Measurements from ENCODE around the gene LPP. TPM values are rescaled to one million over a fixed set of nuclear protein-coding genes. Genes with fewer than 3 reads are reported as not detected.

The LPP gene
- total RNA-seq, 4 donors from 2014 or later = 207 to 592 (median 406) TPM

- Histone ChIP-seq H3K27ac (peak overlapping the region; percentile 53 to 68 (median 59)), H3K4me3 (no peak overlapping the region), H3K9me3 (no peaks in the 10 kb centered on the region), H3K4me1 (peaks cover 18 to 77% (median 53%) of the 10 kb centered on the region in 4 donors), H3K27me3 (no peaks in the 10 kb centered on the region), H3K36me3 (no peaks in the 10 kb centered on the region)
- WGBS, 2 donors (ENCODE audit: low coverage in 1 of 2) = 30 to 45% methylated on average over 7 to 8 of the region's 8 CpGs
- peak; percentile 35 for DNase-seq
- no peak for TF ChIP-seq CTCF (IDR thresholded peaks at IDR 0.05)
- TF ChIP-seq POLR2A (IDR thresholded peaks at IDR 0.05) = no peak
- TF ChIP-seq EP300 (IDR thresholded peaks at IDR 0.05; ENCODE audit: low read depth) = no peak
- TF ChIP-seq POLR2AphosphoS5 (IDR thresholded peaks at IDR 0.05) = no peak
- in situ Hi-C loops (cut with MboI; ENCODE audit: low pct_ligation_motif_present in 1 of 4, low pct_unique_long_range_greater_than_20kb in 1 of 4, low sequenced_read_pairs in 3 of 4) (no loop called here), intact Hi-C loops (cut with DNase I; ENCODE audit: low total_unique reads) (no loop called here)
Observed at GRCh38 chr3:188248036-188248561, 94.1 kb downstream of the LPP start.

GRCh38 chr3:188253123-188253793, 99.3 kb downstream of the LPP start:
- peak in 1 of 3 donors; percentile 5 for TF ChIP-seq POLR2AphosphoS5 (IDR thresholded peaks at IDR 0.05)
- TF ChIP-seq POLR2A (IDR thresholded peaks at IDR 0.05) = no peak
- intact Hi-C loops (cut with DNase I; ENCODE audit: low total_unique reads) (no loop called here), in situ Hi-C loops (cut with MboI; ENCODE audit: low pct_ligation_motif_present in 1 of 4, low pct_unique_long_range_greater_than_20kb in 1 of 4, low sequenced_read_pairs in 3 of 4) (no loop called here)

GRCh38 chr3:188253800-188254452, 100.0 kb downstream of the LPP start:
- H3K27me3 ChIP-seq = no peaks in the 10 kb centered on the region
- in situ Hi-C loops (cut with MboI; ENCODE audit: low pct_ligation_motif_present in 1 of 4, low pct_unique_long_range_greater_than_20kb in 1 of 4, low sequenced_read_pairs in 3 of 4) (no loop called here), intact Hi-C loops (cut with DNase I; ENCODE audit: low total_unique reads) (no loop called here)
- peaks cover 35 to 71% (median 46%) of the 10 kb centered on the region in 4 donors for H3K4me1 ChIP-seq
- WGBS, 2 donors (ENCODE audit: low coverage in 1 of 2) = 50 to 67% methylated on average over 1 to 2 of the region's 2 CpGs
- peak overlapping the region; percentile 39 to 85 (median 72) for H3K27ac ChIP-seq
- no peaks in the 10 kb centered on the region for H3K9me3 ChIP-seq
- peak overlapping the region in 1 of 4 donors; percentile 1 for H3K4me3 ChIP-seq
- no peaks in the 10 kb centered on the region for H3K36me3 ChIP-seq
- no peak for DNase-seq
- TF ChIP-seq EP300 (IDR thresholded peaks at IDR 0.05; ENCODE audit: low read depth) (no peak), POLR2A (IDR thresholded peaks at IDR 0.05) (no peak), CTCF (IDR thresholded peaks at IDR 0.05) (no peak), POLR2AphosphoS5 (IDR thresholded peaks at IDR 0.05) (no peak)

More at GRCh38 chr3:188253123-188253793, 99.3 kb downstream of the LPP start:
- Histone ChIP-seq H3K27me3 (no peaks in the 10 kb centered on the region), H3K4me1 (peaks cover 35 to 71% (median 47%) of the 10 kb centered on the region in 4 donors), H3K9me3 (no peaks in the 10 kb centered on the region), H3K4me3 (peak overlapping the region in 1 of 4 donors; percentile 1), H3K36me3 (no peaks in the 10 kb centered on the region), H3K27ac (peak overlapping the region; percentile 39 to 85 (median 72))
- DNase-seq = no peak
- WGBS, 2 donors (ENCODE audit: low coverage in 1 of 2) = 51 to 58% methylated on average over 5 of the region's 5 CpGs

- Histone ChIP-seq H3K9me3 (no peaks in the 10 kb centered on the region), H3K27me3 (no peaks in the 10 kb centered on the region), H3K27ac (peak overlapping the region; percentile 39 to 85 (median 72)), H3K4me1 (peaks cover 30 to 71% (median 50%) of the 10 kb centered on the region in 4 donors), H3K36me3 (no peaks in the 10 kb centered on the region), H3K4me3 (no peak overlapping the region)
- DNase-seq = no peak
- 67 to 75% methylated on average over 5 of the region's 5 CpGs for WGBS, 2 donors (ENCODE audit: low coverage in 1 of 2)
- TF ChIP-seq POLR2A (IDR thresholded peaks at IDR 0.05) (no peak), EP300 (IDR thresholded peaks at IDR 0.05; ENCODE audit: low read depth) (no peak), POLR2AphosphoS5 (IDR thresholded peaks at IDR 0.05) (no peak)
- intact Hi-C loops (cut with DNase I; ENCODE audit: low total_unique reads) = no loop called here
- in situ Hi-C loops (cut with MboI; ENCODE audit: low pct_ligation_motif_present in 1 of 4, low pct_unique_long_range_greater_than_20kb in 1 of 4, low sequenced_read_pairs in 3 of 4) = no loop called here
Observed at GRCh38 chr3:188254520-188255070, 100.6 kb downstream of the LPP start.

- in situ Hi-C loops (cut with MboI; ENCODE audit: low pct_ligation_motif_present in 1 of 4, low pct_unique_long_range_greater_than_20kb in 1 of 4, low sequenced_read_pairs in 3 of 4) (no loop called here), intact Hi-C loops (cut with DNase I; ENCODE audit: low total_unique reads) (no loop called here)
- H3K4me3 ChIP-seq = no peak overlapping the region
- H3K4me1 ChIP-seq = peaks cover 27 to 73% (median 56%) of the 10 kb centered on the region in 4 donors
- TF ChIP-seq CTCF (IDR thresholded peaks at IDR 0.05) = no peak
- TF ChIP-seq EP300 (IDR thresholded peaks at IDR 0.05; ENCODE audit: low read depth) = no peak
- TF ChIP-seq POLR2A (IDR thresholded peaks at IDR 0.05) = no peak
- no peak for TF ChIP-seq POLR2AphosphoS5 (IDR thresholded peaks at IDR 0.05)
- no peaks in the 10 kb centered on the region for H3K27me3 ChIP-seq
- 94% methylated on average over 2 of the region's 2 CpGs; no CpG with 5 or more reads in 1 of the 2 donors for WGBS, 2 donors (ENCODE audit: low coverage in 1 of 2)
- no peaks in the 10 kb centered on the region for H3K9me3 ChIP-seq
- no peaks in the 10 kb centered on the region for H3K36me3 ChIP-seq
- H3K27ac ChIP-seq = peak overlapping the region; percentile 39 to 85 (median 72)
- no peak for DNase-seq
Observed at GRCh38 chr3:188255190-188255589, 101.2 kb downstream of the LPP start.
